GM12878 (cell line): ENCODE data around the gene FMN2. TPM values are rescaled to one million over a fixed set of nuclear protein-coding genes. Genes with fewer than 3 reads are reported as not detected.

Experiments
- ATAC-seq: fragments of 200-7000 bp; cut with Tn5 transposase; 3 replicates; pipeline ENCODE4 v1.9.1; 2020; ENCODE audit warnings: mild to moderate bottlenecking, moderate library complexity
- BruUV-seq: library from RNA; stranded (reverse); fragments of 400-500 nt; replicated peaks from 2 replicates; lab custom pipeline; 2021; lab: Mats Ljungman, UMichigan
- CTCF ChIA-PET: fragments of 300-600 bp; sonication (Branson Sonifier 250); formaldehyde crosslinking; extraction: SDS; loops from one replicate; lab custom pipeline; 2021; ENCODE audit warnings: inconsistent platforms; lab: Yijun Ruan, JAX
- POLR2A ChIA-PET: fragments of 350-600 bp; formaldehyde crosslinking; extraction: SDS; loops from one replicate; lab custom pipeline; 2021; ENCODE audit warnings: inconsistent platforms; lab: Charles Lee
- RAD21 ChIA-PET: fragments of 300-600 bp; sonication (Branson Sonifier 250); formaldehyde crosslinking; loops from one replicate; lab custom pipeline; 2023; ENCODE audit warnings: antibody characterized with exemption; ENCODE audit not compliant: unreplicated experiment; lab: Charles Lee
- SMC1A ChIA-PET: fragments of 300-600 bp; sonication (Branson Sonifier 250); formaldehyde crosslinking; loops from one replicate; lab custom pipeline; 2023; ENCODE audit not compliant: unreplicated experiment, uncharacterized antibody; lab: Charles Lee
- DNase-seq: peaks from one replicate; pipeline ENCODE4 v3.0.0-alpha.2; 2011; ENCODE audit warnings: low read depth, low spot score
- FAIRE-seq: peaks from 3 replicates; lab custom pipeline; 2011; peaks lifted over from hg19 to GRCh38; lab: Jason Lieb, UNC
- H2AFZ ChIP-seq: 2 replicates; pipeline ENCODE4 v1.6.0; 2011; ENCODE audit warnings: low read depth, low read length, control low read depth; ENCODE audit not compliant: control insufficient read depth
- H3K27ac ChIP-seq: 2 replicates; pipeline ENCODE4 v1.5.1; 2011; ENCODE audit warnings: control low read depth; ENCODE audit not compliant: control insufficient read depth, insufficient read depth
- H3K27me3 ChIP-seq, 2 experiments: replicated peaks in 1 of 2; 2 replicates each; pipeline versions ENCODE4 v1.6.0 to v1.6.1; 2011; ENCODE audit warnings: low read length in 1 of 2; ENCODE audit not compliant: control insufficient read depth in 2 of 2, insufficient read depth in 2 of 2
- H3K36me3 ChIP-seq, 2 experiments: 2 replicates each; pipeline ENCODE4 v1.5.1; 2011; ENCODE audit warnings: low read length in 1 of 2; ENCODE audit not compliant: control insufficient read depth in 2 of 2, insufficient read depth in 2 of 2
- H3K4me1 ChIP-seq: 2 replicates; pipeline ENCODE4 v1.6.1; 2011; ENCODE audit warnings: mild to moderate bottlenecking, low read length, moderate library complexity, mixed read lengths; ENCODE audit not compliant: control insufficient read depth, insufficient read depth
- H3K4me2 ChIP-seq: 2 replicates; pipeline ENCODE4 v1.6.0; 2011; ENCODE audit warnings: control low read depth; ENCODE audit not compliant: control insufficient read depth, insufficient read depth
- H3K4me3 ChIP-seq: fragments of 200-600 bp; sonication (generic); 2 replicates; pipeline ENCODE4 v1.5.1; 2016
- H3K79me2 ChIP-seq: 2 replicates; pipeline ENCODE4 v1.6.0; 2011; ENCODE audit warnings: low read length; ENCODE audit not compliant: control insufficient read depth, insufficient read depth
- H3K9ac ChIP-seq: 2 replicates; pipeline ENCODE4 v1.8.0; 2011; ENCODE audit warnings: low read length, control low read depth, mixed read lengths; ENCODE audit not compliant: control insufficient read depth, insufficient read depth
- H3K9me3 ChIP-seq: replicated peaks from 3 replicates; pipeline ENCODE4 v1.5.1; 2011; ENCODE audit warnings: mild to moderate bottlenecking, low read length; ENCODE audit not compliant: control insufficient read depth, insufficient read depth
- H4K20me1 ChIP-seq: 2 replicates; pipeline ENCODE4 v1.6.0; 2011; ENCODE audit not compliant: control insufficient read depth, insufficient read depth
- EGR1 ChIP-seq, 2 experiments: IDR thresholded peaks; 1 replicate in 1 of 2; 2 replicates in 1 of 2; pipeline ENCODE4 v1.6.1; 2011 to 2012; ENCODE audit warnings: low read depth in 2 of 2, low read length in 2 of 2, borderline replicate concordance in 1 of 2, mild to moderate bottlenecking in 1 of 2, moderate library complexity in 1 of 2
- ESRRA ChIP-seq: IDR thresholded peaks from 2 replicates; pipeline ENCODE4 v1.6.1; 2012; ENCODE audit warnings: mild to moderate bottlenecking, low read length, improper control_type of control experiment
- HDAC2 ChIP-seq: fragments of 200-600 bp; sonication (generic); IDR thresholded peaks from 2 replicates; pipeline ENCODE4 v1.6.1; 2017
- IKZF2 ChIP-seq, 2 experiments: fragments of 450-650 bp; IDR thresholded peaks; 2 replicates each; pipeline ENCODE4 v1.6.1; 2017; ENCODE audit warnings: mild to moderate bottlenecking in 2 of 2, moderate library complexity in 2 of 2
- JUNB ChIP-seq: IDR thresholded peaks from 2 replicates; pipeline ENCODE4 v1.6.1; 2016; ENCODE audit warnings: antibody characterized with exemption, mild to moderate bottlenecking
- JUND ChIP-seq: IDR thresholded peaks from 2 replicates; pipeline ENCODE4 v1.6.1; 2012; ENCODE audit warnings: low read depth, mild to moderate bottlenecking, low read length, improper control_type of control experiment, moderate library complexity
- NR2F1 ChIP-seq: fragments of 450-650 bp; conservative IDR thresholded peaks from 2 replicates; pipeline ENCODE4 v1.6.1; 2017; ENCODE audit warnings: mild to moderate bottlenecking
- POLR2A ChIP-seq: IDR thresholded peaks from 2 replicates; pipeline ENCODE4 v1.6.1; 2011; ENCODE audit warnings: low read depth, mild to moderate bottlenecking, low read length
- SMARCA5 ChIP-seq: fragments of 450-650 bp; IDR thresholded peaks from 2 replicates; pipeline ENCODE4 v1.6.1; 2017; ENCODE audit warnings: mild to moderate bottlenecking
- WRNIP1 ChIP-seq: IDR thresholded peaks from 2 replicates; pipeline ENCODE4 v1.6.1; 2011; ENCODE audit warnings: low read depth, low read length, improper control_type of control experiment, borderline replicate concordance
- ZNF687 ChIP-seq: fragments of 450-650 bp; IDR thresholded peaks from 2 replicates; pipeline ENCODE4 v1.6.1; 2017; ENCODE audit warnings: mild to moderate bottlenecking, moderate library complexity
- ZSCAN29 ChIP-seq: fragments of 450-650 bp; IDR thresholded peaks from 2 replicates; pipeline ENCODE4 v1.6.1; 2017; ENCODE audit warnings: mild to moderate bottlenecking, moderate library complexity
- WGBS: methylation state at CpG from one replicate; pipeline ENCODE4 v1.1.6; 2016; ENCODE audit warnings: low lambda C conversion rate; ENCODE audit not compliant: insufficient replicate concordance, insufficient coverage; ENCODE audit errors: missing lambda C conversion rate; 5-methylcytosine and 5-hydroxymethylcytosine counted together
- in situ Hi-C: fragments of 300-500 bp; cut with MboI; formaldehyde crosslinking; loops from 9 replicates; pipeline ENCODE4 v1.14.3; 2018; ENCODE audit warnings: mixed read lengths
- intact Hi-C: fragments of 100-400 bp; cut with micrococcal nuclease; formaldehyde crosslinking; loops from one replicate; pipeline ENCODE4 v1.14.2; 2022; ENCODE audit not compliant: unreplicated experiment
- polyA plus RNA-seq, 11 experiments: library from polyadenylated mRNA; depleted of rRNA in 4 of 11; unstranded in 6 of 11; stranded (reverse) in 5 of 11; fragments of >200 nt; fragmentation: Nextera tagmentation in 4 of 11; fragmentation: Illumina TruSeq in 1 of 11; extraction: Ambion mirVana in 4 of 11; extraction: Trizol in 1 of 11; gene quantifications; 1 replicate in 1 of 11; 2 replicates in 10 of 11; pipeline versions ENCODE4 v1.2.1 to v1.2.3, GENCODE V29; 2011 to 2016; ENCODE audit warnings: inconsistent platforms in 2 of 11, missing spikeins in 2 of 11, low read depth in 1 of 11
- total RNA-seq, 4 experiments: library from RNA; depleted of rRNA in 3 of 4; stranded (reverse); fragments of >200 nt in 3 of 4; fragmentation: Illumina TruSeq in 1 of 4; extraction: Trizol in 1 of 4; gene quantifications; 2 replicates each; pipeline versions ENCODE4 v1.2.1 to v1.2.3, GENCODE V29; 2013 to 2021
- TF ChIP-seq, protein P1 (sequence below): IDR thresholded peaks from 2 replicates; pipeline ENCODE4 v1.6.1; 2012; ENCODE audit warnings: low read length, inconsistent platforms

Gene FMN2
- total and polyA plus RNA-seq, 10 of the 15 experiments (the other 5 are each of a cell fraction or from before 2014, with no cell fraction given), result 0.60 TPM; not detected in 9

DNA sequence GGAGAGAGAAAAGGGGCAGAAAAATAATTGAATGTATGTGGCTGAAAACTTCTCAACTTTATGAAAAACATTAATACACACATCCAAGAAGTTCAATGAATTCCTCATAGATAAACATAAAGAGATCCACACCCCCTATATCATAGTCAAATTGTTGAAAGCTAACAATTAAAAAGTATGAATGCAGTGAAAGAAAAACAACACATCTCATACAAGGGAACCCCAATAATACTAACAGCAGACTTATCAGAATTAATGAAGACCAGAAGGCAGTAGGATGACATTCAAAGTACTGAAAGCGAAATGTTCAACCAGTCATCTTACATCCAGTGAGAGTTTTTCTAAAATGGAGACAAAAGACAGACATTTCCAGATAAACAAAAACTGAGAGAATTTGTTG, 134.4 kb downstream of the FMN2 start:
- no peaks in the 10 kb centered on the region for H3K9me3 ChIP-seq
- intact Hi-C loops, result no loop called here
- 0% methylated on average over 1 of the region's 1 CpG for WGBS
- FAIRE-seq, result no peak
- no peak overlapping the region for H3K27ac ChIP-seq
- H3K4me1 ChIP-seq, result no peaks in the 10 kb centered on the region
- no peaks in the 10 kb centered on the region for H3K36me3 ChIP-seq
- TF ChIP-seq SMARCA5 (no peak), IKZF2 (IDR thresholded peaks at IDR 0.05) (no peak)
- H4K20me1 ChIP-seq, result no peaks in the 10 kb centered on the region
- in situ Hi-C loops, result no loop called here
- no peak overlapping the region for H2AFZ ChIP-seq
- ATAC-seq, result no peak
- RAD21 ChIA-PET, result no interaction called here
- CTCF ChIA-PET, result no interaction called here
- no peak overlapping the region for H3K4me2 ChIP-seq
- H3K79me2 ChIP-seq, result no peaks in the 10 kb centered on the region
- POLR2A ChIA-PET, result no interaction called here
- BruUV-seq, result no TSS peak
- H3K27me3 ChIP-seq, result no peaks in the 10 kb centered on the region
- DNase-seq, result no peak
- no peak overlapping the region for H3K9ac ChIP-seq
- H3K4me3 ChIP-seq, result no peak overlapping the region
- SMC1A ChIA-PET, result no interaction called here

- no peaks in the 10 kb centered on the region for H4K20me1 ChIP-seq
- no peak overlapping the region for H2AFZ ChIP-seq
- no peak overlapping the region for H3K4me3 ChIP-seq
- no peaks in the 10 kb centered on the region for H3K9me3 ChIP-seq
- no peaks in the 10 kb centered on the region for H3K36me3 ChIP-seq
- ATAC-seq, result no peak
- ChIA-PET SMC1A (no interaction called here), POLR2A (no interaction called here), RAD21 (no interaction called here), CTCF (interaction anchor here (1.1 kb wide), 1 partner anchor 28 kb away, joined by 3 read pairs; no protein-coding TSS in a partner anchor)
- H3K79me2 ChIP-seq, result no peaks in the 10 kb centered on the region
- no peaks in the 10 kb centered on the region for H3K27me3 ChIP-seq
- WGBS, result 0% methylated on average over 2 of the region's 2 CpGs
- DNase-seq, result no peak
- no peak overlapping the region for H3K27ac ChIP-seq
- no peak overlapping the region for H3K4me2 ChIP-seq
- no peak for FAIRE-seq
- in situ Hi-C loops (no loop called here), intact Hi-C loops (no loop called here)
- BruUV-seq, result no TSS peak
- no peak overlapping the region for H3K9ac ChIP-seq
- no peaks in the 10 kb centered on the region for H3K4me1 ChIP-seq
- TF ChIP-seq WRNIP1, result no peak
- no peak for TF ChIP-seq POLR2A
- no peak for TF ChIP-seq EGR1 (IDR thresholded peaks at IDR 0.05; ENCODE audit: borderline replicate concordance in 1 of 2, low read depth in 2 of 2, low read length in 2 of 2)
- TF ChIP-seq NR2F1, result no peak
- no peak for TF ChIP-seq JUNB
- TF ChIP-seq JUND, result no peak
- no peak for TF ChIP-seq ZNF687
- TF ChIP-seq, protein P1, sequence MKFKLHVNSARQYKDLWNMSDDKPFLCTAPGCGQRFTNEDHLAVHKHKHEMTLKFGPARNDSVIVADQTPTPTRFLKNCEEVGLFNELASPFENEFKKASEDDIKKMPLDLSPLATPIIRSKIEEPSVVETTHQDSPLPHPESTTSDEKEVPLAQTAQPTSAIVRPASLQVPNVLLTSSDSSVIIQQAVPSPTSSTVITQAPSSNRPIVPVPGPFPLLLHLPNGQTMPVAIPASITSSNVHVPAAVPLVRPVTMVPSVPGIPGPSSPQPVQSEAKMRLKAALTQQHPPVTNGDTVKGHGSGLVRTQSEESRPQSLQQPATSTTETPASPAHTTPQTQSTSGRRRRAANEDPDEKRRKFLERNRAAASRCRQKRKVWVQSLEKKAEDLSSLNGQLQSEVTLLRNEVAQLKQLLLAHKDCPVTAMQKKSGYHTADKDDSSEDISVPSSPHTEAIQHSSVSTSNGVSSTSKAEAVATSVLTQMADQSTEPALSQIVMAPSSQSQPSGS, result no peak
- no peak for TF ChIP-seq HDAC2
- no peak for TF ChIP-seq ZSCAN29
- TF ChIP-seq ESRRA, result no peak
Observed at GRCh38 chr1:240230816-240231215, 139.1 kb downstream of the FMN2 start.
